SU-DHL-6 (cell line): ENCODE measurements around the gene SNX8.

ENCODE experiments used
- H2AFZ ChIP-seq: fragments of 200-600 bp; sonication (generic); 2 replicates; pipeline ENCODE4 v1.6.1; 2014; ENCODE audit warnings: low read depth, mild to moderate bottlenecking, moderate library complexity, mixed read lengths, antibody characterized with exemption, low read length; ENCODE audit not compliant: severe bottlenecking
- H3F3A ChIP-seq: fragments of 200-600 bp; shearing (Covaris generic); 2 replicates; pipeline ENCODE4 v1.6.0; 2016; ENCODE audit warnings: antibody characterized with exemption, mild to moderate bottlenecking; ENCODE audit not compliant: insufficient read depth
- H3K27ac ChIP-seq: fragments of 200-600 bp; sonication (generic); 2 replicates; pipeline ENCODE4 v1.5.1; 2016; ENCODE audit warnings: low read depth, mild to moderate bottlenecking, low read length, moderate library complexity, mixed read lengths
- H3K27me3 ChIP-seq: fragments of 200-600 bp; sonication (generic), shearing (Covaris generic); 2 replicates; pipeline ENCODE4 v1.6.0; 2014; ENCODE audit warnings: mild to moderate bottlenecking, low read length
- H3K36me3 ChIP-seq: fragments of 200-600 bp; sonication (generic); 2 replicates; pipeline ENCODE4 v1.6.1; 2014; ENCODE audit warnings: mild to moderate bottlenecking, low read length, mixed read lengths
- H3K4me2 ChIP-seq: fragments of 300-600, 200-600 bp; shearing (Covaris generic), sonication (generic); 2 replicates; pipeline ENCODE4 v1.6.0; 2014; ENCODE audit warnings: low read length, low read depth, mild to moderate bottlenecking; ENCODE audit not compliant: poor library complexity, severe bottlenecking
- H3K4me3 ChIP-seq: fragments of 200-600 bp; sonication (generic); 2 replicates; pipeline ENCODE4 v1.5.1; 2014; ENCODE audit warnings: antibody characterized with exemption, low read length, mild to moderate bottlenecking, mixed read lengths; ENCODE audit not compliant: insufficient read depth, poor library complexity, severe bottlenecking
- H3K79me2 ChIP-seq: fragments of 200-600 bp; sonication (generic); 2 replicates; pipeline ENCODE4 v1.6.1; 2014; ENCODE audit warnings: mild to moderate bottlenecking, low read length, moderate library complexity; ENCODE audit not compliant: insufficient read depth
- H3K9ac ChIP-seq: fragments of 200-600 bp; sonication (generic); 2 replicates; pipeline ENCODE4 v1.7.0; 2014; ENCODE audit warnings: mild to moderate bottlenecking, low read length
- H3K9me2 ChIP-seq: fragments of 200-600 bp; sonication (generic); replicated peaks from 2 replicates; pipeline ENCODE4 v1.6.1; 2014; ENCODE audit warnings: low read length; ENCODE audit not compliant: insufficient read depth
- H3K9me3 ChIP-seq: fragments of 200-600 bp; sonication (generic); 2 replicates; pipeline ENCODE4 v1.6.1; 2014; ENCODE audit warnings: low read length, mixed read lengths; ENCODE audit not compliant: insufficient read depth
- H4K20me1 ChIP-seq: fragments of 200-600 bp; sonication (generic); 2 replicates; pipeline ENCODE4 v1.6.1; 2014; ENCODE audit warnings: low read depth, mild to moderate bottlenecking, antibody characterized with exemption, low read length, moderate library complexity, mixed read lengths
- EZH2phosphoT487 ChIP-seq: fragments of 200-600 bp; sonication (generic), shearing (Covaris generic); conservative IDR thresholded peaks from 2 replicates; pipeline ENCODE4 v1.6.1; 2018; ENCODE audit warnings: mild to moderate bottlenecking, antibody characterized with exemption, low read length, moderate library complexity, mixed read lengths
- TF ChIP-seq, protein P1 (sequence below): fragments of 200-600 bp; sonication (generic); IDR thresholded peaks from one replicate; pipeline ENCODE4 v1.5.1; 2017; ENCODE audit warnings: antibody characterized with exemption, mild to moderate bottlenecking, low read length, moderate library complexity; ENCODE audit not compliant: insufficient read depth, poor library complexity, severe bottlenecking

The SNX8 gene

DNA sequence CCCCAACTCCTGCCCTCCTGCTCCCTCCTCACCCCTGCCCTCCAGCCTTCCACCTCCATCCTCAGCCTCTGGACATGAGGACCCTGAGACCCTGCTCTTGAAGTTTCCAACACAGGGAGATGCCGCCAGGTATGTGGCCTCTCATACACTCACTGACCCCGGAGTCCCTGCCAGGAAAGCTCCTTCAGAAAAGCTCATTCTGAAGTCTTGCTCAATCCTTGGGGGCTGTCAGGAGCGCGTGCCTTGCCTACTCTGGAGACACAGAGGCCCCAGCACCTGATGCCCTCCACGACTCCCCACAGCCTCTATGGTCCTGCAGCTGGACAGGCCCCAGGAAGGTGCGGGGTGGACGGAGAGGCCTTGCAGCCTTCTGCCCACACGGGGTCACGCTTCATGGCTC is 61.2 kb downstream of the SNX8 start:
- H3K27ac ChIP-seq = no peak overlapping the region
- H3K36me3 ChIP-seq = no peaks in the 10 kb centered on the region
- no peak overlapping the region for H3K4me2 ChIP-seq

DNA sequence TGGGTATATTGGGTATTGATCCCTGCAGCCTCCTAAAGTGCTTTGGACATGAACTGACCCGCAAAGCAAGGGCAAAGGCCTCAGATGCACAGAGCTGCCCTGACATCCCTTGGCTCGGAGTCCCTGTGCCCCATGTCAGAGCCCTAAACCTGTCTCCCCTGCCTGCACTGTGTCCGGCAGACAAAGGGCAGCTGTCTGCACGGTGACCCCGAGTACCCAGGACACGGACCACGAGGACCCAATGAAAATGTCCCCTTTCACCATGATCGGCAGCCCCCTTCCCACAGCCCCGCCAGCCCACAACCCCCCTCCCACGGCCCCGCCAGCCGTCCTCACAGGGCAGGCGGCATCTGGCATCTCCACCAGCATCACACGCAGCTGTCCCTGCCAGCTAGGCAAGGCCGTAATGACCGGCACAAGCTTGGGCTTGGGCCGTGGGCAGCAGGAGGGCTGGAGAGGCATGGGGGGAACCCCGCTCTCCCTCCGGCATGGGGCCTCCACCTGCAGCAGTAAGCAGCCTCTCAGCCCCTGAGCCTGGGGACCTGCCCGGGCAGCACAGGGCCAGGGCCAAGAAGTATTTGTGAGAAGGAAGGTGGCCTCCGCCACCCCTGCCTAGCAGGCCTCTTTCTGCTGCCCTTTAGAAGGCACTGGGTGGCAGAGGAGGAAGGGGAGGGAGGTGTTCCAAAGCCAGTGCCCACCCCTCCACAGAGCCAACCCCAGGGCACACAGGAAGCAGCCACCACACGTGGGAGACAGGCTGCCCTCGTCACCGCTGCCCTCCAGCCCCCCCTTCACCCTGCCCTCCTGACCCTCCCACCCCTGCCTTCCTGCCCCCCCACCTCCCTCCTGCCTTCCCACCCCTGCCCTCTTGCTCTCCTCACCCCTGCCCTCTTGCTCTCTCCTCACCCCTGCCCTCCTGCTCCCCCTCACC is 62.1 kb downstream of the SNX8 start:
- Histone ChIP-seq H4K20me1 (no peaks in the 10 kb centered on the region), H2AFZ (no peak overlapping the region), H3K4me2 (no peak overlapping the region), H3K9me2 (no peaks in the 10 kb centered on the region), H3K27me3 (no peaks in the 10 kb centered on the region), H3K9ac (no peak overlapping the region), H3K4me3 (no peak overlapping the region), H3K9me3 (no peaks in the 10 kb centered on the region), H3K36me3 (no peaks in the 10 kb centered on the region), H3F3A (no peaks in the 10 kb centered on the region), H3K27ac (no peak overlapping the region), H3K79me2 (no peaks in the 10 kb centered on the region)
- no peak for TF ChIP-seq EZH2phosphoT487
- TF ChIP-seq, protein P1, sequence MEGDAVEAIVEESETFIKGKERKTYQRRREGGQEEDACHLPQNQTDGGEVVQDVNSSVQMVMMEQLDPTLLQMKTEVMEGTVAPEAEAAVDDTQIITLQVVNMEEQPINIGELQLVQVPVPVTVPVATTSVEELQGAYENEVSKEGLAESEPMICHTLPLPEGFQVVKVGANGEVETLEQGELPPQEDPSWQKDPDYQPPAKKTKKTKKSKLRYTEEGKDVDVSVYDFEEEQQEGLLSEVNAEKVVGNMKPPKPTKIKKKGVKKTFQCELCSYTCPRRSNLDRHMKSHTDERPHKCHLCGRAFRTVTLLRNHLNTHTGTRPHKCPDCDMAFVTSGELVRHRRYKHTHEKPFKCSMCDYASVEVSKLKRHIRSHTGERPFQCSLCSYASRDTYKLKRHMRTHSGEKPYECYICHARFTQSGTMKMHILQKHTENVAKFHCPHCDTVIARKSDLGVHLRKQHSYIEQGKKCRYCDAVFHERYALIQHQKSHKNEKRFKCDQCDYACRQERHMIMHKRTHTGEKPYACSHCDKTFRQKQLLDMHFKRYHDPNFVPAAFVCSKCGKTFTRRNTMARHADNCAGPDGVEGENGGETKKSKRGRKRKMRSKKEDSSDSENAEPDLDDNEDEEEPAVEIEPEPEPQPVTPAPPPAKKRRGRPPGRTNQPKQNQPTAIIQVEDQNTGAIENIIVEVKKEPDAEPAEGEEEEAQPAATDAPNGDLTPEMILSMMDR = no peak

More for the DNA sequence above, 61.2 kb downstream of the SNX8 start:
- Histone ChIP-seq H3K9ac (no peak overlapping the region), H3K9me3 (no peaks in the 10 kb centered on the region), H3K79me2 (no peaks in the 10 kb centered on the region), H3K27me3 (no peaks in the 10 kb centered on the region), H3K9me2 (no peaks in the 10 kb centered on the region), H3F3A (no peaks in the 10 kb centered on the region), H2AFZ (no peak overlapping the region), H4K20me1 (no peaks in the 10 kb centered on the region), H3K4me3 (no peak overlapping the region)
- no peak for TF ChIP-seq EZH2phosphoT487
- TF ChIP-seq, protein P1 = no peak

DNA sequence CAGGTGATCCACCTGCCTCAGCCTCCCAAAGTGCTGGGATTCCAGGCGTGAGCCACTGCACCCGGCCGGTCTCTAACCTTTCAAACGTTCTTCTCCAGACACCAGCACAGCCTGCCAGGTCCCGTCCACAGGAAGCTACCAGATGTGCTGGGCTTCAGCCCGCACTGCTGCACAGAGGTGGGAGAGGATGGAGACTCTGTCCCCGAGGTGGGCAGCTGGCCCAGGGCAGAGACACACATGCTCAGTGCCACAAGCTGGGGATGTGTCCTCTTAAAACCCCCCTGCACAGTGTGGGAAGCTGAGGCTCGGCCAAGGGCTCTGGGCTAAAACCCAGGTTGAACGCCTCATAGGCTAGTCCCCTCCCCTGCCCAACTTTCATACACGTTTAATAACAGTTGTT is 62.9 kb downstream of the SNX8 start:
- Histone ChIP-seq H3K4me2 (no peak overlapping the region), H3K9ac (no peak overlapping the region), H3F3A (no peaks in the 10 kb centered on the region), H2AFZ (no peak overlapping the region), H4K20me1 (no peaks in the 10 kb centered on the region), H3K27ac (no peak overlapping the region), H3K9me2 (no peaks in the 10 kb centered on the region), H3K4me3 (no peak overlapping the region), H3K36me3 (no peaks in the 10 kb centered on the region), H3K79me2 (no peaks in the 10 kb centered on the region), H3K27me3 (no peaks in the 10 kb centered on the region), H3K9me3 (no peaks in the 10 kb centered on the region)
- TF ChIP-seq, protein P1 = no peak
- TF ChIP-seq EZH2phosphoT487 = no peak
